ENCODE results near the gene RBP2. TPM values are rescaled to one million over a fixed set of nuclear protein-coding genes. Genes with fewer than 3 reads are reported as not detected.

RBP2 gene
- total and polyA plus RNA-seq, 10 of the 15 experiments (the other 5 are each of a cell fraction or from before 2014, with no cell fraction given), result not detected

DNA sequence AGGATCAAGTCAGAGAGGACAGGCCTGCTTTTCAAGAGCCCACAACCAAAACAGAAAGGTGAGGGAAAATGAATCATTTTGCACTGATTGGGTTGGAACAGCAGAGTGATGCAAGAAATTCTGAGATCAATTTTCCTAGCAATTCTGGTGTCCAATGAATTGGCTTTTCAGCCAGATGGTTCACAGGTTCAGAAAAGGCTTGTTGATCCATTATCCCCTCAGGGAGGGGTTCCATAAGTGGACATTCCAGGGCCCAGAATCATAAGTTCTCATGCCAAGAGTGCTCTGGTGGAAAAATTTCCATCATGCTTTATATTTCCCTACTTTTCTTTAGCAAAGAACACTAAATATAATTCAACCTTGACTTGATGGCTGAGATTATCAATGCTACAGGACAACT, 16.2 kb downstream of the RBP2 start:
- Histone ChIP-seq H3K27me3 (replicated peaks in 1 of 2; ENCODE audit: control insufficient read depth in 2 of 2, insufficient read depth in 2 of 2, low read length in 1 of 2) (no peaks in the 10 kb centered on the region), H3K9me3 (replicated peaks; ENCODE audit: control insufficient read depth, insufficient read depth, low read length) (no peaks in the 10 kb centered on the region), H3K27ac (ENCODE audit: control insufficient read depth, insufficient read depth) (no peak overlapping the region), H3K4me1 (ENCODE audit: control insufficient read depth, insufficient read depth, low read length) (no peaks in the 10 kb centered on the region), H3K9ac (ENCODE audit: control insufficient read depth, insufficient read depth, low read length) (no peak overlapping the region), H3K4me3 (no peak overlapping the region), H3K4me2 (ENCODE audit: control insufficient read depth, insufficient read depth) (no peak overlapping the region), H3K36me3 (ENCODE audit: control insufficient read depth in 2 of 2, insufficient read depth in 2 of 2, low read length in 1 of 2) (no peaks in the 10 kb centered on the region), H3K79me2 (ENCODE audit: control insufficient read depth, insufficient read depth, low read length) (no peaks in the 10 kb centered on the region), H2AFZ (ENCODE audit: control insufficient read depth, low read depth, low read length) (no peak overlapping the region), H4K20me1 (ENCODE audit: control insufficient read depth, insufficient read depth) (no peaks in the 10 kb centered on the region; the same call in 1 of the 2 replicates)
- ChIA-PET SMC1A (ENCODE audit: uncharacterized antibody, unreplicated experiment) (no interaction called here), POLR2A (no interaction called here), RAD21 (ENCODE audit: unreplicated experiment) (no interaction called here), CTCF (no interaction called here)
- no TSS peak for BruUV-seq (replicated peaks)
- FAIRE-seq, result no peak
- intact Hi-C loops (cut with micrococcal nuclease; ENCODE audit: unreplicated experiment) (no loop called here), in situ Hi-C loops (cut with MboI) (no loop called here)
- ATAC-seq, result no peak
- TF ChIP-seq GATAD2B (conservative IDR thresholded peaks at IDR 0.05; ENCODE audit: low read depth) (no peak), YBX1 (IDR thresholded peaks at IDR 0.05) (no peak), KLF5 (IDR thresholded peaks at IDR 0.05; ENCODE audit: partially characterized antibody) (no peak), MXI1 (IDR thresholded peaks at IDR 0.05; ENCODE audit: low read depth, low read length) (no peak)
- DNase-seq (ENCODE audit: low read depth, low spot score), result no peak

DNA sequence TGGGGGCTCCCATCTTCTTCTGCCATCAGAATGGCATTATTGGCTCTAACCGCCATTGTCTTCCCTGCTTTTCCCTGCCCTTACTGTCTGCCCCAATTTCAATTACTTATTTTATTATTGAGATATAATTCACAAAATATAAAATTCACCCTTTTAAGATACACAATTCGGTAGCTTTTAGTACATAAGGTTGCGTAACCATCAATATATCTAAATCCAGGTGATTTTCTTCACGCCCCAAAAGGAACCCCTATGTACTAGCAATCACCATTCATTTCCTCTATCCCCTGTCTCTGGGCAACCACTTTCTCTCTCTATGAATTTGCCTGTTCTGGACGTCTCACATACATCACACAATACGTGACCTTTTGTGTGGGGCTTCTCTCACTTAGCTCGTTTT, 18.0 kb downstream of the RBP2 start:
- CTCF ChIA-PET, result no interaction called here
- ATAC-seq, result no peak
- Histone ChIP-seq H4K20me1 (ENCODE audit: control insufficient read depth, insufficient read depth) (no peaks in the 10 kb centered on the region), H3K79me2 (ENCODE audit: control insufficient read depth, insufficient read depth, low read length) (no peaks in the 10 kb centered on the region), H2AFZ (ENCODE audit: control insufficient read depth, low read depth, low read length) (no peak overlapping the region), H3K4me3 (no peak overlapping the region), H3K27me3 (replicated peaks in 1 of 2; ENCODE audit: control insufficient read depth in 2 of 2, insufficient read depth in 2 of 2, low read length in 1 of 2) (no peaks in the 10 kb centered on the region), H3K9me3 (replicated peaks; ENCODE audit: control insufficient read depth, insufficient read depth, low read length) (no peaks in the 10 kb centered on the region), H3K27ac (ENCODE audit: control insufficient read depth, insufficient read depth) (no peak overlapping the region), H3K4me2 (ENCODE audit: control insufficient read depth, insufficient read depth) (no peak overlapping the region), H3K4me1 (ENCODE audit: control insufficient read depth, insufficient read depth, low read length) (no peaks in the 10 kb centered on the region), H3K36me3 (ENCODE audit: control insufficient read depth in 2 of 2, insufficient read depth in 2 of 2, low read length in 1 of 2) (no peaks in the 10 kb centered on the region), H3K9ac (ENCODE audit: control insufficient read depth, insufficient read depth, low read length) (no peak overlapping the region)
- in situ Hi-C loops (cut with MboI), result no loop called here
- POLR2A ChIA-PET, result no interaction called here
- intact Hi-C loops (cut with micrococcal nuclease; ENCODE audit: unreplicated experiment), result no loop called here
- BruUV-seq (replicated peaks), result no TSS peak
- 53% methylated on average over 7 of the region's 7 CpGs for WGBS (ENCODE audit: insufficient coverage, insufficient replicate concordance, low lambda C conversion rate, missing lambda C conversion rate)
- SMC1A ChIA-PET (ENCODE audit: uncharacterized antibody, unreplicated experiment), result no interaction called here
- FAIRE-seq, result no peak
- DNase-seq (ENCODE audit: low read depth, low spot score), result no peak
- RAD21 ChIA-PET (ENCODE audit: unreplicated experiment), result no interaction called here
- TF ChIP-seq SREBF2 (IDR thresholded peaks at IDR 0.05; ENCODE audit: low read length), result no peak
- no peak for TF ChIP-seq MTA2 (IDR thresholded peaks at IDR 0.05; ENCODE audit: low read depth)
- no peak for TF ChIP-seq SMAD5 (IDR thresholded peaks at IDR 0.05; ENCODE audit: low read depth)
- TF ChIP-seq, protein P1, sequence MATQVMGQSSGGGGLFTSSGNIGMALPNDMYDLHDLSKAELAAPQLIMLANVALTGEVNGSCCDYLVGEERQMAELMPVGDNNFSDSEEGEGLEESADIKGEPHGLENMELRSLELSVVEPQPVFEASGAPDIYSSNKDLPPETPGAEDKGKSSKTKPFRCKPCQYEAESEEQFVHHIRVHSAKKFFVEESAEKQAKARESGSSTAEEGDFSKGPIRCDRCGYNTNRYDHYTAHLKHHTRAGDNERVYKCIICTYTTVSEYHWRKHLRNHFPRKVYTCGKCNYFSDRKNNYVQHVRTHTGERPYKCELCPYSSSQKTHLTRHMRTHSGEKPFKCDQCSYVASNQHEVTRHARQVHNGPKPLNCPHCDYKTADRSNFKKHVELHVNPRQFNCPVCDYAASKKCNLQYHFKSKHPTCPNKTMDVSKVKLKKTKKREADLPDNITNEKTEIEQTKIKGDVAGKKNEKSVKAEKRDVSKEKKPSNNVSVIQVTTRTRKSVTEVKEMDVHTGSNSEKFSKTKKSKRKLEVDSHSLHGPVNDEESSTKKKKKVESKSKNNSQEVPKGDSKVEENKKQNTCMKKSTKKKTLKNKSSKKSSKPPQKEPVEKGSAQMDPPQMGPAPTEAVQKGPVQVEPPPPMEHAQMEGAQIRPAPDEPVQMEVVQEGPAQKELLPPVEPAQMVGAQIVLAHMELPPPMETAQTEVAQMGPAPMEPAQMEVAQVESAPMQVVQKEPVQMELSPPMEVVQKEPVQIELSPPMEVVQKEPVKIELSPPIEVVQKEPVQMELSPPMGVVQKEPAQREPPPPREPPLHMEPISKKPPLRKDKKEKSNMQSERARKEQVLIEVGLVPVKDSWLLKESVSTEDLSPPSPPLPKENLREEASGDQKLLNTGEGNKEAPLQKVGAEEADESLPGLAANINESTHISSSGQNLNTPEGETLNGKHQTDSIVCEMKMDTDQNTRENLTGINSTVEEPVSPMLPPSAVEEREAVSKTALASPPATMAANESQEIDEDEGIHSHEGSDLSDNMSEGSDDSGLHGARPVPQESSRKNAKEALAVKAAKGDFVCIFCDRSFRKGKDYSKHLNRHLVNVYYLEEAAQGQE (IDR thresholded peaks at IDR 0.05; ENCODE audit: low read depth, low read length), result no peak
- TF ChIP-seq SPI1 (IDR thresholded peaks at IDR 0.05; ENCODE audit: borderline replicate concordance, insufficient read depth, low read depth, low read length), result no peak
- TF ChIP-seq POLR2AphosphoS5 (IDR thresholded peaks at IDR 0.05; ENCODE audit: low read length), result no peak
- no peak for TF ChIP-seq TCF12 (IDR thresholded peaks at IDR 0.05; ENCODE audit: low read depth, low read length)
- TF ChIP-seq STAT1 (conservative IDR thresholded peaks at IDR 0.05), result no peak
- TF ChIP-seq, protein P2, sequence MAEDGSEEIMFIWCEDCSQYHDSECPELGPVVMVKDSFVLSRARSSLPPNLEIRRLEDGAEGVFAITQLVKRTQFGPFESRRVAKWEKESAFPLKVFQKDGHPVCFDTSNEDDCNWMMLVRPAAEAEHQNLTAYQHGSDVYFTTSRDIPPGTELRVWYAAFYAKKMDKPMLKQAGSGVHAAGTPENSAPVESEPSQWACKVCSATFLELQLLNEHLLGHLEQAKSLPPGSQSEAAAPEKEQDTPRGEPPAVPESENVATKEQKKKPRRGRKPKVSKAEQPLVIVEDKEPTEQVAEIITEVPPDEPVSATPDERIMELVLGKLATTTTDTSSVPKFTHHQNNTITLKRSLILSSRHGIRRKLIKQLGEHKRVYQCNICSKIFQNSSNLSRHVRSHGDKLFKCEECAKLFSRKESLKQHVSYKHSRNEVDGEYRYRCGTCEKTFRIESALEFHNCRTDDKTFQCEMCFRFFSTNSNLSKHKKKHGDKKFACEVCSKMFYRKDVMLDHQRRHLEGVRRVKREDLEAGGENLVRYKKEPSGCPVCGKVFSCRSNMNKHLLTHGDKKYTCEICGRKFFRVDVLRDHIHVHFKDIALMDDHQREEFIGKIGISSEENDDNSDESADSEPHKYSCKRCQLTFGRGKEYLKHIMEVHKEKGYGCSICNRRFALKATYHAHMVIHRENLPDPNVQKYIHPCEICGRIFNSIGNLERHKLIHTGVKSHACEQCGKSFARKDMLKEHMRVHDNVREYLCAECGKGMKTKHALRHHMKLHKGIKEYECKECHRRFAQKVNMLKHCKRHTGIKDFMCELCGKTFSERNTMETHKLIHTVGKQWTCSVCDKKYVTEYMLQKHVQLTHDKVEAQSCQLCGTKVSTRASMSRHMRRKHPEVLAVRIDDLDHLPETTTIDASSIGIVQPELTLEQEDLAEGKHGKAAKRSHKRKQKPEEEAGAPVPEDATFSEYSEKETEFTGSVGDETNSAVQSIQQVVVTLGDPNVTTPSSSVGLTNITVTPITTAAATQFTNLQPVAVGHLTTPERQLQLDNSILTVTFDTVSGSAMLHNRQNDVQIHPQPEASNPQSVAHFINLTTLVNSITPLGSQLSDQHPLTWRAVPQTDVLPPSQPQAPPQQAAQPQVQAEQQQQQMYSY (CRISPR knock-in tag; IDR thresholded peaks at IDR 0.05), result no peak
- TF ChIP-seq KDM1A (IDR thresholded peaks at IDR 0.05; ENCODE audit: borderline replicate concordance), result no peak

Data from GM12878 (cell line).